Measurements from ENCODE around the gene TP53I11. TPM values are rescaled to one million over a fixed set of nuclear protein-coding genes. Genes with fewer than 3 reads are reported as not detected.
A peak's percentile ranks its signal among the peaks of the same experiment; 100 is the strongest.

TP53I11 gene
- total RNA-seq, 2 donors from 2014 or later = 60.0 to 141 TPM

- DNase-seq (ENCODE audit: low spot score) (no peak), ATAC-seq (ENCODE audit: insufficient number of reproducible peaks, low FRiP score, low read depth) (no peak)
- TF ChIP-seq, protein P1, sequence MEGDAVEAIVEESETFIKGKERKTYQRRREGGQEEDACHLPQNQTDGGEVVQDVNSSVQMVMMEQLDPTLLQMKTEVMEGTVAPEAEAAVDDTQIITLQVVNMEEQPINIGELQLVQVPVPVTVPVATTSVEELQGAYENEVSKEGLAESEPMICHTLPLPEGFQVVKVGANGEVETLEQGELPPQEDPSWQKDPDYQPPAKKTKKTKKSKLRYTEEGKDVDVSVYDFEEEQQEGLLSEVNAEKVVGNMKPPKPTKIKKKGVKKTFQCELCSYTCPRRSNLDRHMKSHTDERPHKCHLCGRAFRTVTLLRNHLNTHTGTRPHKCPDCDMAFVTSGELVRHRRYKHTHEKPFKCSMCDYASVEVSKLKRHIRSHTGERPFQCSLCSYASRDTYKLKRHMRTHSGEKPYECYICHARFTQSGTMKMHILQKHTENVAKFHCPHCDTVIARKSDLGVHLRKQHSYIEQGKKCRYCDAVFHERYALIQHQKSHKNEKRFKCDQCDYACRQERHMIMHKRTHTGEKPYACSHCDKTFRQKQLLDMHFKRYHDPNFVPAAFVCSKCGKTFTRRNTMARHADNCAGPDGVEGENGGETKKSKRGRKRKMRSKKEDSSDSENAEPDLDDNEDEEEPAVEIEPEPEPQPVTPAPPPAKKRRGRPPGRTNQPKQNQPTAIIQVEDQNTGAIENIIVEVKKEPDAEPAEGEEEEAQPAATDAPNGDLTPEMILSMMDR (IDR thresholded peaks at IDR 0.05) = no peak
- Histone ChIP-seq H3K9me3 (no peaks in the 10 kb centered on the region), H3K27ac (peak overlapping the region in 1 of 2 donors; percentile 42), H3K4me1 (ENCODE audit: control insufficient read depth in 1 of 2, low read depth in 2 of 2) (peaks cover 0 to 16% of the 10 kb centered on the region in 2 donors), H3K4me3 (no peak overlapping the region), H3K36me3 (no peaks in the 10 kb centered on the region), H3K27me3 (replicated peaks; ENCODE audit: insufficient read depth) (no peaks in the 10 kb centered on the region)
Observed at GRCh38 chr11:44893308-44893822, 57.3 kb downstream of the TP53I11 start.

- H3K4me1 ChIP-seq (ENCODE audit: control insufficient read depth in 1 of 2, low read depth in 2 of 2) = peaks cover 0 to 16% of the 10 kb centered on the region in 2 donors
- no peak for DNase-seq (ENCODE audit: low spot score)
- ATAC-seq (ENCODE audit: insufficient number of reproducible peaks, low FRiP score, low read depth) = no peak
- no peaks in the 10 kb centered on the region for H3K36me3 ChIP-seq
- TF ChIP-seq, protein P1 (IDR thresholded peaks at IDR 0.05) = no peak
- H3K27me3 ChIP-seq (replicated peaks; ENCODE audit: insufficient read depth) = no peaks in the 10 kb centered on the region
- H3K27ac ChIP-seq = no peak overlapping the region
- H3K4me3 ChIP-seq = no peak overlapping the region
- no peaks in the 10 kb centered on the region for H3K9me3 ChIP-seq
Observed at GRCh38 chr11:44892843-44893242, 57.8 kb downstream of the TP53I11 start.

DNA sequence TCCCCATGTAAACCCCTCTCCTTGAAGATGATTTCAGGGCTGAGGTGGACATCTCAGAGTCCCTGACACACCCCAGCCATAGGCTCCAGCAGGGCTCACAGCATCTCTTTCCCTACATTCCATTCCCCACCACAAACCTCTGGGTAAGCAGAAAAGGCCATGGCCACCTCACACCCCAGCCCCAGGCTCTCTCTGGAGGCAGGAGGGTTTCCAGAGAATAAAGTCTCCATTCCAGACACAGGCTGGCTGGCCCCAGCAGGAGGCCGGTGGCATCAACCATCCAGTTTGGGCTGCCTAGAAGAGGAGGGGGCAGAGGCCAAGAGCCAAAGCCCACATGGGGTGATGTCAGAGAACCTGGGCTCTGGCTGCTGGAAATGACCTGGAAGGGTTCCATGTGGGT lies 61.4 kb downstream of the TP53I11 start:
- no peak for ATAC-seq (ENCODE audit: insufficient number of reproducible peaks, low FRiP score, low read depth)
- TF ChIP-seq, protein P1 (IDR thresholded peaks at IDR 0.05) = no peak

DNA sequence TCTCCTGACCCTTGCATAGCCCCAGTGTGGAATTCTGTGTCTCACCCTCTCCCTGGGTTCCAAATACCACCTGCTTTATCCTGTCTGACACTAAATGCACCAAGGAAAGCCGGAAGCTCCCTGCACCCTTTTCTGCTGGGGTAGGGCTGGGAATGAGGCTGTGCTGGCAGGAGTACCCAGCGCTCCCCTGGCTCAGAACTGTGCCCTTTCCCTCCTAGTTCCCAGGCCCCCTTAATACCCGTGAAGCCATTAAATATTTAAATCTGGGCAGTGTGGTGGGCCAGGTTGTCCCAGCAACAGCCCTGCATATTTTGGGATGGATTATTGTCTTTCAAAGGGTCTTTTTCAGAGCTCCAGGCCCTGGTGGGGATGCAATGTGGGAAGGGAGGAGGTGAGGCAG lies 63.0 kb downstream of the TP53I11 start:
- TF ChIP-seq, protein P1 (IDR thresholded peaks at IDR 0.05) = no peak
- Histone ChIP-seq H3K4me3 (no peak overlapping the region), H3K9me3 (no peaks in the 10 kb centered on the region), H3K4me1 (ENCODE audit: control insufficient read depth in 1 of 2, low read depth in 2 of 2) (no peaks in the 10 kb centered on the region), H3K27ac (no peak overlapping the region), H3K27me3 (replicated peaks; ENCODE audit: insufficient read depth) (no peaks in the 10 kb centered on the region), H3K36me3 (no peaks in the 10 kb centered on the region)
- ATAC-seq (ENCODE audit: insufficient number of reproducible peaks, low FRiP score, low read depth) = no peak
- DNase-seq (ENCODE audit: low spot score) = no peak

More for the DNA sequence above, 61.4 kb downstream of the TP53I11 start:
- no peaks in the 10 kb centered on the region for H3K27me3 ChIP-seq (replicated peaks; ENCODE audit: insufficient read depth)
- H3K36me3 ChIP-seq = no peaks in the 10 kb centered on the region
- no peak overlapping the region for H3K27ac ChIP-seq
- H3K4me1 ChIP-seq (ENCODE audit: control insufficient read depth in 1 of 2, low read depth in 2 of 2) = peaks cover 0 to 12% of the 10 kb centered on the region in 2 donors
- no peak overlapping the region for H3K4me3 ChIP-seq
- no peak for DNase-seq (ENCODE audit: low spot score)
- H3K9me3 ChIP-seq = no peaks in the 10 kb centered on the region

DNA sequence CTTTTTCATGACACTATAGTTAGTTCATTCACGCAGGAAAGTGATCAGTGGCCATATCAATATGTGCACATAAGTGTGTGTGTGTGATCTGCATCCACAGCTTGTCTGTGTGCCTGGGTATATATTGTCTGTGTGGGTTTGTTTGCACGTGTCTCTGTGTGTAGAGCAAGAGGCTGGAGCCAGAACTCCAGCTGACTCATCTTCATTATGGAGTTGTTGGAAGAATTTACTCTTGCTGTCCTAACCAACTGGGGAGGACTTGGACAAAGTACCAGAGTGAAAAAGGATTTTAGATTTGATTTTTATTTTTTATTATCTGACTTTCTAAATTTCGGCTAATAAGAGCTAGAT lies 63.9 kb downstream of the TP53I11 start:
- Histone ChIP-seq H3K9me3 (no peaks in the 10 kb centered on the region), H3K27me3 (replicated peaks; ENCODE audit: insufficient read depth) (no peaks in the 10 kb centered on the region), H3K36me3 (no peaks in the 10 kb centered on the region), H3K27ac (no peak overlapping the region), H3K4me3 (no peak overlapping the region), H3K4me1 (ENCODE audit: control insufficient read depth in 1 of 2, low read depth in 2 of 2) (no peaks in the 10 kb centered on the region)
- ATAC-seq (ENCODE audit: insufficient number of reproducible peaks, low FRiP score, low read depth) (no peak), DNase-seq (ENCODE audit: low spot score) (no peak)
- TF ChIP-seq, protein P1 (IDR thresholded peaks at IDR 0.05) = no peak
